ENCODE results near the gene TSSC4.

The TSSC4 gene

DNA sequence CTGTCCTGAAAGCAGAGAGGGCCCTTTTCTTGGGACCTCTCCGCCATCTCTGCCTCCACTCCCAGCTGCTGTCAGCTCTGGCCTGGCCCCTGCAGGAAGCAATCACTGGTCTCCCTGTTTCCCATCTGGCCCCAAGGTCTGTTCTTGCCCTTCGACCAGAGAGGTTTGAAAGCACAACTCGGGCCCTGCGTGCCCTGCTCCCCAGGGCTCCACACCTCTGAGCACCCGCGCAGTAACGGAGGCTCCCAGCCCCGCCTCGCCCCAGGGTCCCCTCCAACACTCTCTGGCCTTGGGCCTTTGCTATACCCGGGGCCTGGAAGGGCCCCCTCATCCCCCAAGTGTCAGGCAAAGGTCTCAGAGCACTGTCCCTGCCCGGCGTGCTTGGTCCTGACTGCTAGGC is 31.2 kb upstream of the TSSC4 start:
- no peak for DNase-seq (ENCODE audit: low spot score)

GRCh38 chr11:2369896-2370295 is 30.7 kb upstream of the TSSC4 start:
- no peak for DNase-seq (ENCODE audit: low spot score)

DNA sequence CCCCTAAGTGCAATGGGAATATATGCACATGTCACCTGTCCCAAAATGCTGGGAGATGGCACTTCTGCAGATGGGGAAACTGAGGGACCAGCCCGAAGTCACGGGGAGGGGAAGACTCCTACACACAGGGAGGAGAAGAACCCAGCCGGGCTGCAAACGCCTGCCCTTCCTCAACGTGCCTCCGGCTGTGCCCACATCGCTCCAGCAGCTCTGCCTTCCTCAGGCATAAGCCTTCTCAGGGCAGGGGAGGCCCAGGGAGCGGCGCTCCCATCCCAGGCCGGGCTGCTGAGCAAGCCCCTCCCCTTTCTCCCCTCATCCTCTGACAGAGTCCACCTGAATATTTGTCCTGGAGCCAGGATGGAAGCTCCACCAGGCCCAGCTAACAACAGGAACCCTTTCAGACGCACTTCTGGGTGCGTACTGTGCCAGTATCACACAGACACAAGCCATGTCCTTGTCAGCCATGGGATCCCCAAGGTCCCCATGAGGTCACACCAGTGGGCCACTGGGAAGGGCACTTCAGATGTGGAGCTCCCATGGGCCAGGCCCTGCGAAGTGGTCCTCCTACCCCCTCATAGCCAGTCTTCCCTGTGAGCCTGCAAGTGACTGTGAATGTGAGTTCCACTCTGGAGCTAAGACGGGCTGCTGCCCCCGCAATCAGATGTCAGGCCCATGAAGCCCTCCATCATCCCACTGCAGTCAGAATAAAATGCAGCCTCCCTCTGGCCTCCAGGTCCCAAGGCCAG is 25.9 kb upstream of the TSSC4 start:
- no peak for DNase-seq (ENCODE audit: low spot score)

GRCh38 chr11:2375341-2375853 is 25.2 kb upstream of the TSSC4 start:
- no peak for DNase-seq (ENCODE audit: low spot score)

- no peak for DNase-seq (ENCODE audit: low spot score)
These were observed 24.5 kb upstream of the TSSC4 start for GRCh38 chr11:2375964-2376551.

DNA sequence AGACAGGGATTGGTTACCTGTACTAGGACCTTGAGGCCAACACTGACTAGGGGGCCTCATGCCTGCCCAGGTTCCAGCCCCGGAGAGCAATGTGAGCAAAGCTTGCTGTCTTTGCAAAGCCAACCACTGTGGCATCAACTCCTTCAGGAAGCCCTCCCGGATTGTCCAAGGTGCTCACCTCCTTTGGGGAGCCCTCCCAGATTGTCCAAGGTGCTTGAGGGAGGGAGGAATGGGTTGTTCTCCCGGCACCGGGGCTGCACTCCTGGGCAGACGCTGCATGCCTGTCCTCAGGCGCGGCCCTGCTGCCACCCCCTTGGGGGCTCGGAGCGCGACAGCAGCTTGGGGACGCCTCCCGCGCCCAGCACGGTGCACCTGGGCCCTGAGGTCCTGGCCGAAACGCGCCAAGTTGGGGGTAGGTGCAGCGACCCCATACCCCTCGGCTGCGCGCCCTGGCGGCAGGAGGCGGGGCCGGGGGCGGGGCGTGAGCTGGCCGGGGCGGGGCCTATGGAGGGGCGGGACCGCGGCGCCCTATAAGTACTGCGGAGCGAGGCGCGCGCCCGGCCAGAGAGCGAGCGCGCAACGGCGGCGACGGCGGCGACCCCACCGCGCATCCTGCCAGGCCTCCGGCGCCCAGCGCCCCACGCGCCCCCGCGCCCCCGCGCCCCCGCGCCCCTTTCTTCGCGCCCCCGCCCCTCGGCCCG is 23.6 kb upstream of the TSSC4 start, which contains the start of gene CD81:
CD81 (plus strand) TSS at position 560 of the 701 bp plus-strand sequence. CDS start 240 bp downstream, outside the sequence.
- DNase-seq (ENCODE audit: low spot score), result peak; percentile 41

- DNase-seq (ENCODE audit: low spot score), result no peak
These were observed 22.8 kb upstream of the TSSC4 start for GRCh38 chr11:2377511-2378443.

DNA sequence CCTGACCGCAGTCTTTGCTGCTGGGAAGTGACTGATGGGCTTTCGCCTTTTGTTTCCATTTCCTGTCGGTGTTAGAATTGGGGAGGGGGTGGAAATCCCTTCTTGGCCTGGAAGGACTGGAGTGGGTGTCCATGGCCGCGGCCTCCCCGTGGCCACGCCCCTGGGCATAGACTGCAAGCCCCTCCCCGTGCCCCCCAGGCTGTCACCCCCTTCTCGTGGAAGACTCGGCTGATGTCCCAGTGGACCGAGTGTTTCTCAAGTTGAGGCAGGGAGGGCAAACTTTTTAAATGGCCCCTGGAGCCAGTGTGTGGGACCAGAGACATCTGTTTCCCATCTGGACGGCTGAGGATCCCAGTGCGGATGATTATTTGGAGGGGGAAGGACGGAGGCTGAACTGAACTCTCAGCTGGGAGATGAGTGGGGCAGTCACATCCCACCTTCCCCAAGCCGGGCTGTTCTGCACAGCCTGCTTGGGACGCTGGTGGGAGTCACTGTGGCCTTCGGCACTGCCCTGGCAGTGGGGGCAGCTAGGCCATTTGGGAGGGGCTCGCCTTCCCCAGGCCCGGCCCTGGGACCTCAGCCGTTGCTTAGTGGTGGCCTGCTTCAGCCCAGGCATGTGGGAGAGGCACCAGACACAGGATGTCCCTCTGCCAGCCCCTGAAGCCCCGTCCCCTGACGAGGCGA is 21.9 kb upstream of the TSSC4 start:
- no peak for DNase-seq (ENCODE audit: low spot score)

- no peak for DNase-seq (ENCODE audit: low spot score)
These were observed 20.9 kb upstream of the TSSC4 start for GRCh38 chr11:2379466-2380174.

GRCh38 chr11:2380396-2380795 is 20.2 kb upstream of the TSSC4 start:
- no peak for DNase-seq (ENCODE audit: low spot score)

DNA sequence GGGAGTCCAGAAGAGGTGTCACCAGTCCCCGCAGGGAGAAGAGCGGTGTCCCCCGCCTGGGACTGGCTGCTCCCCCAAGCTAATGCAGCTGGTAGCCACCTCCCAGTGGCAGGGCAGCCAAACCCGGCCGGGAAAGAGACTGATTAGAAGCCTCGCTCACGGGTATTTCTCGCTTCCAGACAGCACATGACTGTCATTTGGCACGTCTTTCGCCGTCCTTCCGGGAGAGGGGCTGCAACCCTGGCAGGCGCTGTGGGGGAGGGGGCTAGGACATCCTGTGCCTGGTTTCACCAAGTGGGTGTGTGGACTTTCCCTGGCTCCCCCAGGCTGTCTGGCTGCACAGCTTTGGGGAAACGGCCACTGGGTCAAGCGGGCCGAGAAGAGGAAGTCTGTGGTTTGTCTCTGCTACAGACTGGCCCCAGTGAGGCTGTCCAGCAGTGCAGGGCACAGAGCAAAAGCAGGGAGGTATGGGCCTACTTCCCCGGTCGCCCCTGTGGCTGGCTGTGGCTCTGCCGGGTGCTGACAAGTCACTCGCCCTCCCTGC is 19.7 kb upstream of the TSSC4 start:
- DNase-seq (ENCODE audit: low spot score), result no peak

- no peak for DNase-seq (ENCODE audit: low spot score)
These were observed 18.9 kb upstream of the TSSC4 start for GRCh38 chr11:2381494-2382128.

- no peak for DNase-seq (ENCODE audit: low spot score)
These were observed 18.4 kb upstream of the TSSC4 start for GRCh38 chr11:2382129-2382517.

GRCh38 chr11:2382936-2383851 is 17.4 kb upstream of the TSSC4 start:
- DNase-seq (ENCODE audit: low spot score), result no peak

DNA sequence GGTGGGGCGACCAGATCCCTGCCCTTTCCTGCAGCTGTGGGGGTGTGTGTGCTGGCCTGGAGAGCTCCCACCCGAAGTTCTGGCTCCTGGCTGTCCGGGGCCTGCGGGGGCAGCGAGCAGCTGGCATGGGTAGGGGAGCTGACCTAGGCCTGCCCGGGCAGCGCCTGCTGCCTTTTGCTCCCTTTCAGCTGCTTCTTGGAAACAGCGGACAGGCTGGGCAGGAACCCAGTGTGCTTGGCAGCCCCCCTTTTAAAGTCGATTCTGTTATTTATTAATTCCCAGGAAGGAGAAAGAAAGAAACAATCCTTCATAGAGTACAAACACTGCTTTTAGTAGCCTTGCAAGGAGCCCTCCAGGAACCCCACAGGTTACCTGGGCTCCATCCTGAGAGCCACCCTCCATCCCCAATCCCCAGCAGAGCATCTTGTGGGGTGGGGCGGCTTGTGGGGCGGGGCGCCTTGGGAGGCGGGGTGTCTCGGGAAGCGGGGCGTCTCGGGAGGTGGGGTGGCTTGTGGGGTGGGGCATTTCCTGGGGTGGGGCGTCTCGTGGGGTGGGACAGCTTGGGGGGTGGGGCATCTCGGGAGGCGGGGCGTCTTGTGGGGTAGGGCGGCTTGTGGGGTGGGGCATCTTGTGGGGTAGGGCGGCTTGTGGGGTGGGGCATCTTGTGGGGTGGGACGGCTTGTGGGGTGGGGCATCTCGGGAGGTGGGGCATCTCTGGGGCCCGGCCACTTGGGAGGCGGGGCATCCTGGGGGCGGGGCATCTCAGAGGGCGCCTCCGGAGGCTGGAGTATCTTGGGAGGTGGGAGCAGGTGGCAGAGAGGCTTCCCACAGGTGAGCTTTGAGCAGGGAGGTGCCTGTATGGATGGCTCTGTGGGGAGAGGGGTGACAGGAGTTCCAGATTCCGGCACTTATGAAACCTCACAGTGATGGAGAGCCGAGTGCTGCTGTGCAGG is 16.4 kb upstream of the TSSC4 start:
- no peak for DNase-seq (ENCODE audit: low spot score)

- DNase-seq (ENCODE audit: low spot score), result no peak
These were observed 15.1 kb upstream of the TSSC4 start for GRCh38 chr11:2385156-2386151.
